Suprapubic skin (tissue), 4 donors: ENCODE measurements around the gene OS9. TPM values are rescaled to one million over a fixed set of nuclear protein-coding genes. Genes with fewer than 3 reads are reported as not detected.
"Not testable (repeated sequence)": the region's sequence is repeated elsewhere in the genome, so short reads cannot be mapped to it uniquely, and the experiment has no call there.

Experiments
- DNase-seq, 2 donors: peaks; one replicate each; pipeline ENCODE4 v3.0.0-alpha.2; 2019; ENCODE audit warnings: low spot score in 2 of 2
- H3K27ac ChIP-seq: fragments of 200-600 bp; sonication (generic); one replicate; pipeline ENCODE4 v1.5.1; 2019
- H3K27me3 ChIP-seq: fragments of 200-600 bp; sonication (generic); one replicate; pipeline ENCODE4 v1.5.1; 2019
- H3K36me3 ChIP-seq: fragments of 200-600 bp; sonication (generic); one replicate; pipeline ENCODE4 v1.5.1; 2019
- H3K4me1 ChIP-seq: fragments of 200-600 bp; sonication (generic); one replicate; pipeline ENCODE4 v1.5.1; 2019
- H3K4me3 ChIP-seq: fragments of 200-600 bp; sonication (generic); one replicate; pipeline ENCODE4 v1.5.1; 2019; ENCODE audit warnings: mild to moderate bottlenecking
- H3K9me3 ChIP-seq: fragments of 200-600 bp; sonication (generic); one replicate; pipeline ENCODE4 v1.5.1; 2019
- EP300 ChIP-seq: sonication (generic); formaldehyde crosslinking; IDR thresholded peaks from one replicate; pipeline ENCODE4 v1.6.1; 2017; ENCODE audit warnings: antibody characterized with exemption
- POLR2A ChIP-seq, 2 donors: fragments of 450-650 bp; IDR thresholded peaks; one replicate each; pipeline ENCODE4 v1.6.1; 2017; ENCODE audit warnings: antibody characterized with exemption in 2 of 2, mild to moderate bottlenecking in 2 of 2, moderate library complexity in 2 of 2
- POLR2AphosphoS5 ChIP-seq, 3 donors: sonication (generic); formaldehyde crosslinking; IDR thresholded peaks; one replicate each; pipeline ENCODE4 v1.6.1; 2017; ENCODE audit warnings: antibody characterized with exemption in 3 of 3
- WGBS: methylation state at CpG from one replicate; pipeline ENCODE4 v1.1.5; 2018; 5-methylcytosine and 5-hydroxymethylcytosine counted together
- total RNA-seq, 4 donors: library from RNA; depleted of rRNA; stranded (reverse); fragments of >200 nt; gene quantifications; one replicate each; pipeline ENCODE4 v1.1.0, GENCODE V29; 2016
- TF ChIP-seq, protein P1 (sequence below), 2 donors: fragments of 200-600 bp in 1 of 2; fragments of 450-650 bp in 1 of 2; sonication (generic) in 1 of 2; IDR thresholded peaks; one replicate each; pipeline ENCODE4 v1.5.1; 2016 to 2019; ENCODE audit warnings: antibody characterized with exemption in 2 of 2, mild to moderate bottlenecking in 1 of 2, moderate library complexity in 1 of 2

OS9 gene
- total RNA-seq, 4 donors from 2014 or later = 165 to 282 (median 236) TPM

GRCh38 chr12:57717846-57718640 lies 24.1 kb downstream of the OS9 start:
- H3K4me3 ChIP-seq = no peak overlapping the region
- H3K36me3 ChIP-seq = peaks cover 84% of the 10 kb centered on the region
- TF ChIP-seq POLR2AphosphoS5 (IDR thresholded peaks at IDR 0.05) = no peak
- TF ChIP-seq, protein P1, sequence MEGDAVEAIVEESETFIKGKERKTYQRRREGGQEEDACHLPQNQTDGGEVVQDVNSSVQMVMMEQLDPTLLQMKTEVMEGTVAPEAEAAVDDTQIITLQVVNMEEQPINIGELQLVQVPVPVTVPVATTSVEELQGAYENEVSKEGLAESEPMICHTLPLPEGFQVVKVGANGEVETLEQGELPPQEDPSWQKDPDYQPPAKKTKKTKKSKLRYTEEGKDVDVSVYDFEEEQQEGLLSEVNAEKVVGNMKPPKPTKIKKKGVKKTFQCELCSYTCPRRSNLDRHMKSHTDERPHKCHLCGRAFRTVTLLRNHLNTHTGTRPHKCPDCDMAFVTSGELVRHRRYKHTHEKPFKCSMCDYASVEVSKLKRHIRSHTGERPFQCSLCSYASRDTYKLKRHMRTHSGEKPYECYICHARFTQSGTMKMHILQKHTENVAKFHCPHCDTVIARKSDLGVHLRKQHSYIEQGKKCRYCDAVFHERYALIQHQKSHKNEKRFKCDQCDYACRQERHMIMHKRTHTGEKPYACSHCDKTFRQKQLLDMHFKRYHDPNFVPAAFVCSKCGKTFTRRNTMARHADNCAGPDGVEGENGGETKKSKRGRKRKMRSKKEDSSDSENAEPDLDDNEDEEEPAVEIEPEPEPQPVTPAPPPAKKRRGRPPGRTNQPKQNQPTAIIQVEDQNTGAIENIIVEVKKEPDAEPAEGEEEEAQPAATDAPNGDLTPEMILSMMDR (IDR thresholded peaks at IDR 0.05) = no peak
- no peak for TF ChIP-seq POLR2A (IDR thresholded peaks at IDR 0.05)
- no peak for TF ChIP-seq EP300
- H3K27ac ChIP-seq = no peak overlapping the region
- no peaks in the 10 kb centered on the region for H3K4me1 ChIP-seq
- 95% methylated on average over 22 of the region's 22 CpGs for WGBS
- H3K9me3 ChIP-seq = no peaks in the 10 kb centered on the region
- DNase-seq = no peak
- H3K27me3 ChIP-seq = no peaks in the 10 kb centered on the region

DNA sequence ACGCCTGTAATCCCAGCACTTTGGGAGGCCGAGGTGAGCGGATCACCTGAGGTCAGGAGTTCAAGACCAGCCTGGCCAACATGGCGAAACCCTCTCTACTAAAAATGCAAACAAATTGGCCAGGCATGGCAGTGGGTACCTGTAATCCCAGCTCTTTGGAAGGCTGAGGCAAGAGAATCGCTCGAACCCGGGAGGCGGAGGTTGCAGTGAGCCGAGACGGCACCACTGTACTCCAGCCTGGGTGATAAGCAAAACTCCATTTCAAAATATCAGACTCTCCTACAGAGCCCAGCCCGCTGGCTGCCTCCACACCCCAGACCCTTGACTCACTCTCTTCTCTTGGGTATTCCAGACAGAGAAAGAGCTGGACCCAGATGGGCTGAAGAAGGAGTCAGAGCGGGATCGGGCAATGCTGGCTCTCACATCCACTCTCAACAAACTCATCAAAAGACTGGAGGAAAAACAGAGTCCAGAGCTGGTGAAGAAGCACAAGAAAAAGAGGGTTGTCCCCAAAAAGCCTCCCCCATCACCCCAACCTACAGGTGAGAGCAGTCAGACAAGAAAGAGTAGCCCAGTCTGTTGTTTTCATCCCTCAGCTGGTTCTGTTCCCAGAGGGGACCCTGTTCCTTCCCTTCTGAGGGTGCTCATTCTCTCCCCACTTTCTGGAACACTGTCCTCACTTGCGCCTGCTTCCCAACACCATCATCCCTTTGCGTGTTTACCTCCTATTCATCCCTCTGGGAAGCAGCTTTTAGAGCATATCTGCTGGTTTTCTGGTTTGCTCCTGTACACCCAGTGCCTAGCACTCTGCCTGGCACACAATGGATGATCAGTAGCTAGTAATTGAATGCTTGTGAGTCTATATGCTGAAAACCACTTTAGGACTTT lies 25.0 kb downstream of the OS9 start:
- H3K4me3 ChIP-seq = no peak overlapping the region
- no peak for DNase-seq
- H3K9me3 ChIP-seq = no peaks in the 10 kb centered on the region
- 96% methylated on average over 15 of the region's 15 CpGs for WGBS
- no peak overlapping the region for H3K27ac ChIP-seq
- no peak for TF ChIP-seq POLR2A (IDR thresholded peaks at IDR 0.05)
- TF ChIP-seq, protein P1 (IDR thresholded peaks at IDR 0.05) = no peak
- TF ChIP-seq EP300 = no peak
- TF ChIP-seq POLR2AphosphoS5 (IDR thresholded peaks at IDR 0.05) = no peak
- no peaks in the 10 kb centered on the region for H3K4me1 ChIP-seq
- H3K27me3 ChIP-seq = no peaks in the 10 kb centered on the region
- H3K36me3 ChIP-seq = peaks cover 81% of the 10 kb centered on the region

DNA sequence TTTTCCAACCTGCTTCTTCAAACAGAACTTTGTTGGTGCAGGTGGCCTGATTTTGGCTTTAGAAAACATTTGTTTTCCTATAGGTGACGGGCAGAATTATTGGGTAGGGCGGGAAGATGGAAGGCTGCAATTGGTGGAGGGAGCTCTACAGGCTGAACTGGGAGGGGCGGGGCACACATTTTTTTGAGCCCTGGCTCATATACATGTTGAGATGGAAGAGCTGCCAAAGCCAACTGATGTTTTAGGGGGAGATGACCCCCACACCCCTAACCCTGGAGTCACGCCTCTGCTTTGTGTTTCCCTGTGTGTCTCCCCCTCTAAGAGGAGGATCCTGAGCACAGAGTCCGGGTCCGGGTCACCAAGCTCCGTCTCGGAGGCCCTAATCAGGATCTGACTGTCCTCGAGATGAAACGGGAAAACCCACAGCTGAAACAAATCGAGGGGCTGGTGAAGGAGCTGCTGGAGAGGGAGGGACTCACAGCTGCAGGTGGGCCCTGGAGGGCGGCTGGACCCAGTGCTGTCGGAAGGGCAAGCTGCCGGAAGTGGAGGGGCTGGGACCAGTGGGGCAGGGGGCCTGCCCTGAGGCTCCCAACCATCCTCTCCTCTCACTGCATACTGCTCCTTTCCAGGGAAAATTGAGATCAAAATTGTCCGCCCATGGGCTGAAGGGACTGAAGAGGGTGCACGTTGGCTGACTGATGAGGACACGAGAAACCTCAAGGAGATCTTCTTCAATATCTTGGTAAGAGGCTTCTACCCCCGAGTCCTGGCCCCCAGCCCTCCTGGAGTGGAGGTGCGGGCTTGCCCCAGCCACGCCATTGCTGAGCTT lies 26.1 kb downstream of the OS9 start:
- 90% methylated on average over 20 of the region's 20 CpGs for WGBS
- no peak overlapping the region for H3K27ac ChIP-seq
- H3K27me3 ChIP-seq = no peaks in the 10 kb centered on the region
- H3K36me3 ChIP-seq = peaks cover 71% of the 10 kb centered on the region
- no peak overlapping the region for H3K4me3 ChIP-seq
- no peaks in the 10 kb centered on the region for H3K9me3 ChIP-seq
- TF ChIP-seq POLR2A (IDR thresholded peaks at IDR 0.05) (no peak), EP300 (no peak), POLR2AphosphoS5 (IDR thresholded peaks at IDR 0.05) (no peak)
- TF ChIP-seq, protein P1 (IDR thresholded peaks at IDR 0.05) = no peak
- no peaks in the 10 kb centered on the region for H3K4me1 ChIP-seq
- DNase-seq = no peak

GRCh38 chr12:57720606-57721595 lies 27.0 kb downstream of the OS9 start:
- Histone ChIP-seq H3K4me3 (no peak overlapping the region), H3K9me3 (no peaks in the 10 kb centered on the region), H3K27me3 (no peaks in the 10 kb centered on the region), H3K4me1 (peaks cover 7% of the 10 kb centered on the region), H3K36me3 (peaks cover 62% of the 10 kb centered on the region), H3K27ac (no peak overlapping the region)
- no peak for DNase-seq
- 82% methylated on average over 11 of the region's 11 CpGs for WGBS
- TF ChIP-seq EP300 (no peak), POLR2AphosphoS5 (IDR thresholded peaks at IDR 0.05) (no peak), POLR2A (IDR thresholded peaks at IDR 0.05) (no peak)
- TF ChIP-seq, protein P1 (IDR thresholded peaks at IDR 0.05) = no peak

DNA sequence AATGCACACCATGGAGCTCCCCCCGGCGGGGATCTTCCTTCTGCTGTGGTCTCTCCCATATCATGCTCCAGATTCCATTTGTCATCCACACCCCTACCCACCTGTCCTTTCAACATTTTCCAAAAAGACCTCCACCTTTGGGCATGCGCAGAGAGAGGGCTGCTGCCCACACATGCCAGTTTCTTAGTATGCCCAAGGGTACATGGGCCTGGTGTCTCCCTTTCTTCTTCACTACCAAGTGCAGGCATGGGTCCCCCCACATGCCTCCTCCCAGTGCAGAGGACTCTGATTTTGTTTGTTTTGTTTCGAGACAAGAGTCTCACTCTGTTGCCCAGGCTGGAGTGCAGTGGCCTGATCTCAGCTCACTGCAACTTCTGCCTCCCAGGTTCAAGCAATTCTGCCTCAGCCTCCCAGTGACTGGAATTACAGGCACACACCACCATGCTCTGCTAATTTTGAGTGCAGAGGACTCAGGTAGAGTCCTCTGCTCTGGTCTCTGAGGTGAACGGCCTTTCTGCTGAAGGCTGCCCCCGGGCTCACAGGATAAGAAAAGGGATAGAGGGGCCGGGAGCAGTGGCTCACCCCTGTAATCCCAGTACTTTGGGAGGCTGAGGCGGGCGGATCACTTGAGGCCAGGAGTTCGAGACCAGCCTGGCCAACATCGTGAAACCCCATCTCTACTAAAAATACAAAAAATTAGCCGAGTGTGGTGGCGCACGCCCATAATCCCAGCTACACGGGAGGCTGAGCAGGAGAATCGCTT lies 28.1 kb downstream of the OS9 start:
- not testable (repeated sequence) for H3K4me3 ChIP-seq, H3K9me3 ChIP-seq, DNase-seq, H3K27me3 ChIP-seq, H3K27ac ChIP-seq
- Histone ChIP-seq H3K36me3 (peaks cover 51% of the 10 kb centered on the region), H3K4me1 (peaks cover 16% of the 10 kb centered on the region)
- 90% methylated on average over 15 of the region's 16 CpGs for WGBS
